MCF 10A (cell line): Measurements from ENCODE around the gene XG. TPM values are rescaled to one million over a fixed set of nuclear protein-coding genes. Genes with fewer than 3 reads are reported as not detected.
"Not testable (repeated sequence)": the region's sequence is repeated elsewhere in the genome, so short reads cannot be mapped to it uniquely, and the experiment has no call there.

Source experiments
- BruUV-seq: library from RNA; stranded (reverse); fragments of 400-500 nt; replicated peaks from 2 replicates; lab custom pipeline; 2021; lab: Mats Ljungman, UMichigan
- CTCF ChIA-PET: fragments of 300-600 bp; sonication (Branson Sonifier 250); formaldehyde crosslinking; extraction: SDS; loops from one replicate; lab custom pipeline; 2021; ENCODE audit warnings: antibody characterized with exemption, inconsistent platforms; lab: Yijun Ruan, JAX
- POLR2A ChIA-PET: fragments of 300-600, 350-650 bp; sonication (Branson Sonifier 250); formaldehyde crosslinking; extraction: SDS; loops from one replicate; lab custom pipeline; 2020; ENCODE audit warnings: antibody characterized with exemption, inconsistent platforms; lab: Yijun Ruan, JAX
- DNase-seq: peaks from one replicate; pipeline ENCODE4 v3.0.0-alpha.2; 2018; ENCODE audit not compliant: unreplicated experiment
- H3K27ac Mint-ChIP-seq: one replicate; pipeline ENCODE4 v1.8.0; 2022; ENCODE audit warnings: mild to moderate bottlenecking, low read depth, mixed read lengths; ENCODE audit not compliant: unreplicated experiment
- H3K27me3 Mint-ChIP-seq: one replicate; pipeline ENCODE4 v1.8.0; 2022; ENCODE audit warnings: mixed read lengths; ENCODE audit not compliant: insufficient read depth, unreplicated experiment
- H3K36me3 Mint-ChIP-seq: one replicate; pipeline ENCODE4 v1.8.0; 2022; ENCODE audit warnings: mild to moderate bottlenecking, moderate library complexity, mixed read lengths; ENCODE audit not compliant: insufficient read depth, unreplicated experiment
- H3K4me1 Mint-ChIP-seq: one replicate; pipeline ENCODE4 v1.8.0; 2022; ENCODE audit warnings: mixed read lengths; ENCODE audit not compliant: insufficient read depth, unreplicated experiment
- H3K4me3 Mint-ChIP-seq: one replicate; pipeline ENCODE4 v1.8.0; 2022; ENCODE audit warnings: mild to moderate bottlenecking, moderate library complexity, mixed read lengths; ENCODE audit not compliant: unreplicated experiment
- H3K9me3 Mint-ChIP-seq: one replicate; pipeline ENCODE4 v1.8.0; 2022; ENCODE audit warnings: mixed read lengths; ENCODE audit not compliant: unreplicated experiment
- CTCF ChIP-seq: fragments of 200-600 bp; IDR thresholded peaks from one replicate; pipeline ENCODE4 v1.8.0; 2022; ENCODE audit warnings: antibody characterized with exemption, mild to moderate bottlenecking; ENCODE audit not compliant: unreplicated experiment
- intact Hi-C: fragments of 100-400 bp; cut with micrococcal nuclease; formaldehyde crosslinking; loops from 2 replicates; pipeline ENCODE4 v1.14.1; 2022
- total RNA-seq: library from RNA; stranded (reverse); gene quantifications from 2 replicates; pipeline ENCODE4 v1.2.3, GENCODE V29; 2022

XG gene
- total RNA-seq, 1 experiment from 2014 or later, result not detected

- DNase-seq, result no peak
- Mint-ChIP-seq H3K9me3 (no peaks in the 10 kb centered on the region), H3K4me3 (no peak overlapping the region), H3K36me3 (no peaks in the 10 kb centered on the region), H3K27me3 (peaks cover 26% of the 10 kb centered on the region), H3K27ac (no peak overlapping the region), H3K4me1 (no peaks in the 10 kb centered on the region)
- no peak for TF ChIP-seq CTCF
- no TSS peak for BruUV-seq
- POLR2A ChIA-PET, result no interaction called here
- CTCF ChIA-PET, result no interaction called here
- intact Hi-C loops, result no loop called here
Observed at GRCh38 chrX:2774057-2774456, 22.2 kb downstream of the XG start.

- CTCF ChIA-PET, result no interaction called here
- BruUV-seq, result no TSS peak
- H3K9me3 Mint-ChIP-seq, result no peaks in the 10 kb centered on the region
- peaks cover 26% of the 10 kb centered on the region for H3K27me3 Mint-ChIP-seq
- no peak overlapping the region for H3K4me3 Mint-ChIP-seq
- H3K36me3 Mint-ChIP-seq, result no peaks in the 10 kb centered on the region
- H3K27ac Mint-ChIP-seq, result no peak overlapping the region
- intact Hi-C loops, result no loop called here
- POLR2A ChIA-PET, result no interaction called here
- peaks cover under 1% of the 10 kb centered on the region for H3K4me1 Mint-ChIP-seq
- no peak for TF ChIP-seq CTCF
- no peak for DNase-seq
Observed at GRCh38 chrX:2774776-2775175, 22.9 kb downstream of the XG start.

- H3K36me3 Mint-ChIP-seq, POLR2A ChIA-PET, H3K27me3 Mint-ChIP-seq, intact Hi-C loops, DNase-seq, H3K9me3 Mint-ChIP-seq, CTCF ChIA-PET, H3K4me1 Mint-ChIP-seq, BruUV-seq, H3K27ac Mint-ChIP-seq, H3K4me3 Mint-ChIP-seq: not testable (repeated sequence)
Observed at GRCh38 chrX:2780472-2781225, 28.8 kb downstream of the XG start.

GRCh38 chrX:2781226-2781571 is 29.4 kb downstream of the XG start:
- no TSS peak for BruUV-seq
- Mint-ChIP-seq H3K27ac (no peak overlapping the region), H3K27me3 (no peaks in the 10 kb centered on the region), H3K4me3 (no peak overlapping the region), H3K4me1 (peaks cover 5% of the 10 kb centered on the region), H3K9me3 (no peaks in the 10 kb centered on the region), H3K36me3 (no peaks in the 10 kb centered on the region)
- ChIA-PET POLR2A (interaction anchor here (0.9 kb wide), 1 partner anchor 15 kb away, joined by 3 read pairs; no protein-coding TSS in a partner anchor), CTCF (interaction anchor here (1.4 kb wide), 1 partner anchor 32 kb away, joined by 5 read pairs; no protein-coding TSS in a partner anchor)
- no peak for TF ChIP-seq CTCF
- intact Hi-C loops, result no loop called here
- no peak for DNase-seq
